ENCODE measurements around the gene PPP1R2.
A peak's percentile ranks its signal among the peaks of the same experiment; 100 is the strongest.
"Not testable (repeated sequence)": the region's sequence is repeated elsewhere in the genome, so short reads cannot be mapped to it uniquely, and the experiment has no call there.

The PPP1R2 gene

GRCh38 chr3:195542698-195543499, at the start of gene PPP1R2:
TSS of gene PPP1R2 (minus strand) at chr3:195543325. CDS start at chr3:195543025, 300 bp downstream.
- peak; percentile 84 for DNase-seq

GRCh38 chr3:195591852-195592251, 48.7 kb upstream of the PPP1R2 start:
- no peak for DNase-seq

- DNase-seq = no peak
These were observed 48.1 kb upstream of the PPP1R2 start for GRCh38 chr3:195591220-195591619.

GRCh38 chr3:195590381-195590780, 47.3 kb upstream of the PPP1R2 start:
- not testable (repeated sequence) for DNase-seq

GRCh38 chr3:195589796-195590195, 46.7 kb upstream of the PPP1R2 start:
- not testable (repeated sequence) for DNase-seq

GRCh38 chr3:195587824-195588223, 44.7 kb upstream of the PPP1R2 start:
- DNase-seq = no peak

GRCh38 chr3:195587406-195587805, 44.3 kb upstream of the PPP1R2 start:
- no peak for DNase-seq

GRCh38 chr3:195584543-195584870, 41.4 kb upstream of the PPP1R2 start:
- DNase-seq = no peak

- no peak for DNase-seq
These were observed 40.9 kb upstream of the PPP1R2 start, which contains the start of gene APOD for GRCh38 chr3:195583831-195584542. TSS of gene APOD (minus strand) at chr3:195583940. CDS start at chr3:195579461, 4,479 bp downstream.

GRCh38 chr3:195582947-195583346, 39.8 kb upstream of the PPP1R2 start:
- no peak for DNase-seq

- DNase-seq = peak; percentile 2
These were observed 37.8 kb upstream of the PPP1R2 start for GRCh38 chr3:195580744-195581443.

GRCh38 chr3:195579281-195579680, 36.2 kb upstream of the PPP1R2 start:
- no peak for DNase-seq

GRCh38 chr3:195578565-195578964, 35.4 kb upstream of the PPP1R2 start:
- no peak for DNase-seq

- DNase-seq = no peak
These were observed 34.6 kb upstream of the PPP1R2 start for GRCh38 chr3:195577645-195578177.

- DNase-seq = no peak
These were observed 31.6 kb upstream of the PPP1R2 start for GRCh38 chr3:195574497-195575304.

GRCh38 chr3:195573611-195574496, 30.7 kb upstream of the PPP1R2 start:
- DNase-seq = no peak

GRCh38 chr3:195571361-195571760, 28.2 kb upstream of the PPP1R2 start:
- DNase-seq = no peak

- no peak for DNase-seq
These were observed 27.8 kb upstream of the PPP1R2 start for GRCh38 chr3:195570912-195571311.

GRCh38 chr3:195570344-195570743, 27.2 kb upstream of the PPP1R2 start:
- no peak for DNase-seq

- no peak for DNase-seq
These were observed 25.5 kb upstream of the PPP1R2 start for GRCh38 chr3:195568630-195569029.

- DNase-seq = no peak
These were observed 23.7 kb upstream of the PPP1R2 start for GRCh38 chr3:195566797-195567196.

Data from kidney glomerular epithelial cell (primary cell).